Activated naive CD8-positive, alpha-beta T cell treated with anti-CD3 and anti-CD28 coated beads, Interleukin-2, amount 10 ng/mL, durations not matched to agents 7 days and 5 days (primary cell): ENCODE results near the gene RPL39. TPM values are rescaled to one million over a fixed set of nuclear protein-coding genes. Genes with fewer than 3 reads are reported as not detected.
A peak's percentile ranks its signal among the peaks of the same experiment; 100 is the strongest.
"Not testable (repeated sequence)": the region's sequence is repeated elsewhere in the genome, so short reads cannot be mapped to it uniquely, and the experiment has no call there.

Experiments
- ATAC-seq: fragments of 150-1000 bp; cut with Tn5 transposase; one replicate; pipeline ENCODE4 v1.10.0; 2021; ENCODE audit warnings: low read depth, moderate library complexity
- POLR2A ChIA-PET: fragments of 350-600 bp; sonication (Branson Sonifier 250); formaldehyde crosslinking; loops from one replicate; lab custom pipeline; 2021; ENCODE audit warnings: antibody characterized with exemption; lab: Charles Lee
- DNase-seq: peaks from one replicate; pipeline ENCODE4 v3.0.0; 2021
- H3K27ac Mint-ChIP-seq: one replicate; pipeline ENCODE4 v1.8.0; 2022; ENCODE audit warnings: mild to moderate bottlenecking, mixed read lengths
- H3K27me3 Mint-ChIP-seq: one replicate; pipeline ENCODE4 v1.8.0; 2022; ENCODE audit warnings: mild to moderate bottlenecking, moderate library complexity, mixed read lengths
- H3K36me3 Mint-ChIP-seq: one replicate; pipeline ENCODE4 v1.8.0; 2021; ENCODE audit warnings: mild to moderate bottlenecking, mixed read lengths
- H3K4me1 Mint-ChIP-seq: one replicate; pipeline ENCODE4 v1.8.0; 2021; ENCODE audit warnings: mixed read lengths
- H3K4me3 Mint-ChIP-seq: one replicate; pipeline ENCODE4 v1.8.0; 2022; ENCODE audit warnings: mild to moderate bottlenecking, moderate library complexity, mixed read lengths
- H3K9me3 Mint-ChIP-seq: one replicate; pipeline ENCODE4 v1.8.0; 2021; ENCODE audit warnings: mixed read lengths
- total RNA-seq, 2 experiments: library from RNA; stranded (reverse); gene quantifications; one replicate each; pipeline ENCODE4 v1.2.3, GENCODE V29; 2021

RPL39 gene
- total RNA-seq, 2 experiments from 2014 or later, result 2,169 to 2,323 TPM

GRCh38 chrX:119790977-119791436 is 423 bp downstream of the RPL39 start:
- ATAC-seq (peak; percentile 11), DNase-seq (no peak)
- Mint-ChIP-seq H3K4me3 (peak overlapping the region; percentile 95), H3K27me3 (no peaks in the 10 kb centered on the region), H3K9me3 (no peaks in the 10 kb centered on the region), H3K4me1 (peaks cover 11% of the 10 kb centered on the region), H3K27ac (peak overlapping the region; percentile 94), H3K36me3 (peaks cover 3% of the 10 kb centered on the region)
- POLR2A ChIA-PET, result interaction anchor here (0.7 to 2.8 kb wide), 22 partner anchors 11 to 217 kb away, joined by 3 to 25 read pairs (median 5); partner anchors contain the start of genes NKRF, SEPTIN6, SOWAHD and UBE2A

- Mint-ChIP-seq H3K27me3 (no peaks in the 10 kb centered on the region), H3K36me3 (peaks cover 9% of the 10 kb centered on the region), H3K4me1 (peaks cover 14% of the 10 kb centered on the region), H3K9me3 (no peaks in the 10 kb centered on the region), H3K27ac (no peak overlapping the region), H3K4me3 (no peak overlapping the region)
- ATAC-seq (peak; percentile 72), DNase-seq (peak; percentile 40)
- POLR2A ChIA-PET, result interaction anchor here (1.0 to 1.6 kb wide), 3 partner anchors 14 to 28 kb away, joined by 3 to 6 read pairs (median 5); partner anchors contain the start of gene SOWAHD
These were observed 6.5 kb downstream of the RPL39 start for GRCh38 chrX:119784747-119785446.

- no peak overlapping the region for H3K4me3 Mint-ChIP-seq
- H3K27ac Mint-ChIP-seq, result no peak overlapping the region
- ATAC-seq (no peak), DNase-seq (no peak)
- H3K9me3 Mint-ChIP-seq, result no peaks in the 10 kb centered on the region
- H3K4me1 Mint-ChIP-seq, result peaks cover 11% of the 10 kb centered on the region
- POLR2A ChIA-PET, result no interaction called here
- no peaks in the 10 kb centered on the region for H3K27me3 Mint-ChIP-seq
- peaks cover 7% of the 10 kb centered on the region for H3K36me3 Mint-ChIP-seq
These were observed 8.4 kb downstream of the RPL39 start for GRCh38 chrX:119783026-119783425.

GRCh38 chrX:119778829-119779228 is 12.6 kb downstream of the RPL39 start:
- Mint-ChIP-seq H3K27ac (no peak overlapping the region), H3K36me3 (peaks cover 2% of the 10 kb centered on the region), H3K27me3 (no peaks in the 10 kb centered on the region), H3K9me3 (no peaks in the 10 kb centered on the region), H3K4me3 (no peak overlapping the region), H3K4me1 (peaks cover 6% of the 10 kb centered on the region)
- no peak for DNase-seq
- POLR2A ChIA-PET, result interaction anchor here (1.3 kb wide), 1 partner anchor 12 kb away, joined by 5 read pairs; the partner anchor contains the start of gene RPL39
- ATAC-seq, result no peak

GRCh38 chrX:119775517-119776238 is 15.8 kb downstream of the RPL39 start:
- no peak overlapping the region for H3K4me3 Mint-ChIP-seq
- POLR2A ChIA-PET, result interaction anchor here (1.0 to 2.0 kb wide), 2 partner anchors 16 to 18 kb away, joined by 3 to 7 read pairs; partner anchors contain the start of genes RPL39 and SOWAHD
- no peaks in the 10 kb centered on the region for H3K27me3 Mint-ChIP-seq
- H3K27ac Mint-ChIP-seq, result peak overlapping the region; percentile 34
- no peaks in the 10 kb centered on the region for H3K9me3 Mint-ChIP-seq
- DNase-seq (no peak), ATAC-seq (no peak)
- peaks cover 6% of the 10 kb centered on the region for H3K4me1 Mint-ChIP-seq
- H3K36me3 Mint-ChIP-seq, result peaks cover 2% of the 10 kb centered on the region

- POLR2A ChIA-PET, result interaction anchor here (0.9 kb wide), 1 partner anchor 12 kb away, joined by 6 read pairs; no protein-coding TSS in a partner anchor
- ATAC-seq, H3K4me3 Mint-ChIP-seq, H3K36me3 Mint-ChIP-seq, H3K9me3 Mint-ChIP-seq, H3K27me3 Mint-ChIP-seq, H3K4me1 Mint-ChIP-seq, H3K27ac Mint-ChIP-seq, DNase-seq: not testable (repeated sequence)
These were observed 22.0 kb downstream of the RPL39 start for GRCh38 chrX:119769388-119769787.

GRCh38 chrX:119768436-119768835 is 23.0 kb downstream of the RPL39 start:
- H3K4me3 Mint-ChIP-seq, H3K27ac Mint-ChIP-seq, H3K27me3 Mint-ChIP-seq, H3K36me3 Mint-ChIP-seq, ATAC-seq, H3K9me3 Mint-ChIP-seq, POLR2A ChIA-PET, DNase-seq, H3K4me1 Mint-ChIP-seq: not testable (repeated sequence)

- no peaks in the 10 kb centered on the region for H3K36me3 Mint-ChIP-seq
- ATAC-seq (no peak), DNase-seq (no peak)
- H3K4me1 Mint-ChIP-seq, result peaks cover 8% of the 10 kb centered on the region
- no peak overlapping the region for H3K27ac Mint-ChIP-seq
- H3K27me3 Mint-ChIP-seq, result no peaks in the 10 kb centered on the region
- POLR2A ChIA-PET, result no interaction called here
- H3K4me3 Mint-ChIP-seq, result no peak overlapping the region
- no peaks in the 10 kb centered on the region for H3K9me3 Mint-ChIP-seq
These were observed 27.5 kb downstream of the RPL39 start for GRCh38 chrX:119763836-119764387.

- Mint-ChIP-seq H3K27me3 (no peaks in the 10 kb centered on the region), H3K27ac (no peak overlapping the region), H3K9me3 (no peaks in the 10 kb centered on the region), H3K36me3 (no peaks in the 10 kb centered on the region), H3K4me1 (peaks cover 8% of the 10 kb centered on the region), H3K4me3 (no peak overlapping the region)
- DNase-seq, result no peak
- no peak for ATAC-seq
- POLR2A ChIA-PET, result no interaction called here
These were observed 28.2 kb downstream of the RPL39 start for GRCh38 chrX:119763181-119763580.

- Mint-ChIP-seq H3K9me3 (no peaks in the 10 kb centered on the region), H3K27ac (no peak overlapping the region)
These were observed 28.7 kb downstream of the RPL39 start for GRCh38 chrX:119762718-119763117.

GRCh38 chrX:119760026-119760877 is 31.2 kb downstream of the RPL39 start:
- Mint-ChIP-seq H3K27ac (no peak overlapping the region), H3K9me3 (no peaks in the 10 kb centered on the region), H3K36me3 (no peaks in the 10 kb centered on the region), H3K4me3 (peak overlapping the region; percentile 25), H3K27me3 (no peaks in the 10 kb centered on the region), H3K4me1 (peaks cover 31% of the 10 kb centered on the region)
- POLR2A ChIA-PET, result interaction anchor here (2.0 kb wide), 1 partner anchor 67 kb away, joined by 6 read pairs; the partner anchor contains the start of gene SEPTIN6
- ATAC-seq (no peak), DNase-seq (no peak)

More at GRCh38 chrX:119762718-119763117, 28.7 kb downstream of the RPL39 start:
- Mint-ChIP-seq H3K36me3 (no peaks in the 10 kb centered on the region), H3K4me1 (peaks cover 10% of the 10 kb centered on the region), H3K27me3 (no peaks in the 10 kb centered on the region), H3K4me3 (no peak overlapping the region)
- POLR2A ChIA-PET, result no interaction called here
- ATAC-seq (no peak), DNase-seq (no peak)

GRCh38 chrX:119759248-119759766 is 32.1 kb downstream of the RPL39 start:
- ATAC-seq (no peak), DNase-seq (no peak)
- no peak overlapping the region for H3K4me3 Mint-ChIP-seq
- H3K27me3 Mint-ChIP-seq, result no peaks in the 10 kb centered on the region
- POLR2A ChIA-PET, result interaction anchor here (0.9 to 2.8 kb wide), 8 partner anchors 10 to 153 kb away, joined by 3 to 14 read pairs (median 6); partner anchors contain the start of genes NKRF, RPL39 and SEPTIN6
- peaks cover 39% of the 10 kb centered on the region for H3K4me1 Mint-ChIP-seq
- H3K27ac Mint-ChIP-seq, result no peak overlapping the region
- no peaks in the 10 kb centered on the region for H3K9me3 Mint-ChIP-seq
- H3K36me3 Mint-ChIP-seq, result no peaks in the 10 kb centered on the region
